ENCODE data around the gene MERTK. TPM values are rescaled to one million over a fixed set of nuclear protein-coding genes. Genes with fewer than 3 reads are reported as not detected.

Gene MERTK
- total and polyA plus RNA-seq, 2 of the 8 experiments (the other 6 are each of a cell fraction or from before 2014, with no cell fraction given), result 6.5 to 7.0 TPM

GRCh38 chr2:112073875-112074274 lies 175.5 kb downstream of the MERTK start (continued):
- no peak for TF ChIP-seq KDM1A (IDR thresholded peaks at IDR 0.05; ENCODE audit: borderline replicate concordance, low read length)
- TF ChIP-seq CBX8 (IDR thresholded peaks at IDR 0.05; ENCODE audit: borderline replicate concordance, low read depth, low read length), result no peak

Data from H1 (cell line).